Measurements from ENCODE around the gene ZNF613.

DNA sequence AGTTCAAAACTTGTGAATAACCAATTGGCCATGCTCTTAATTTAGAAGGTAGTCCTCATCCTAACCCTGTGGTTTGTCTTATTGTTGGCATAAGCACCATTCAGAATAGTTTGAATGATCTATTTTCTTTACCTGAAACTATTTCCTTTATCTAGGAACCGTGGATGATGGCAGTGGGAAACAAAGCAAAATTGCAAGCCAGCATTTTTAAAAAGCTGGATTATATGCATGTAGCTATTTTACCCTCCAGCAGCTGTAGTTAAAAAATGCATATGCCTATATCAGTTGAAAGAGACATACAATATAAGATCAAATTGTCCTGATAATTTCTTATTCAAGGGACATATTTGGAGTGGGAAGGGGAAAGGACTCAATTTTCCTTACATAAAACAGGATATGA, 19.3 kb downstream of the ZNF613 start:
- TF ChIP-seq, protein P1, sequence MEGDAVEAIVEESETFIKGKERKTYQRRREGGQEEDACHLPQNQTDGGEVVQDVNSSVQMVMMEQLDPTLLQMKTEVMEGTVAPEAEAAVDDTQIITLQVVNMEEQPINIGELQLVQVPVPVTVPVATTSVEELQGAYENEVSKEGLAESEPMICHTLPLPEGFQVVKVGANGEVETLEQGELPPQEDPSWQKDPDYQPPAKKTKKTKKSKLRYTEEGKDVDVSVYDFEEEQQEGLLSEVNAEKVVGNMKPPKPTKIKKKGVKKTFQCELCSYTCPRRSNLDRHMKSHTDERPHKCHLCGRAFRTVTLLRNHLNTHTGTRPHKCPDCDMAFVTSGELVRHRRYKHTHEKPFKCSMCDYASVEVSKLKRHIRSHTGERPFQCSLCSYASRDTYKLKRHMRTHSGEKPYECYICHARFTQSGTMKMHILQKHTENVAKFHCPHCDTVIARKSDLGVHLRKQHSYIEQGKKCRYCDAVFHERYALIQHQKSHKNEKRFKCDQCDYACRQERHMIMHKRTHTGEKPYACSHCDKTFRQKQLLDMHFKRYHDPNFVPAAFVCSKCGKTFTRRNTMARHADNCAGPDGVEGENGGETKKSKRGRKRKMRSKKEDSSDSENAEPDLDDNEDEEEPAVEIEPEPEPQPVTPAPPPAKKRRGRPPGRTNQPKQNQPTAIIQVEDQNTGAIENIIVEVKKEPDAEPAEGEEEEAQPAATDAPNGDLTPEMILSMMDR (IDR thresholded peaks at IDR 0.05) = no peak
- no peak for TF ChIP-seq POLR2A (IDR thresholded peaks at IDR 0.05)
- TF ChIP-seq POLR2AphosphoS5 (IDR thresholded peaks at IDR 0.05) = no peak
